ENCODE measurements around the gene MCUR1.
"Not testable (repeated sequence)": the region's sequence is repeated elsewhere in the genome, so short reads cannot be mapped to it uniquely, and the experiment has no call there.

The MCUR1 gene

DNA sequence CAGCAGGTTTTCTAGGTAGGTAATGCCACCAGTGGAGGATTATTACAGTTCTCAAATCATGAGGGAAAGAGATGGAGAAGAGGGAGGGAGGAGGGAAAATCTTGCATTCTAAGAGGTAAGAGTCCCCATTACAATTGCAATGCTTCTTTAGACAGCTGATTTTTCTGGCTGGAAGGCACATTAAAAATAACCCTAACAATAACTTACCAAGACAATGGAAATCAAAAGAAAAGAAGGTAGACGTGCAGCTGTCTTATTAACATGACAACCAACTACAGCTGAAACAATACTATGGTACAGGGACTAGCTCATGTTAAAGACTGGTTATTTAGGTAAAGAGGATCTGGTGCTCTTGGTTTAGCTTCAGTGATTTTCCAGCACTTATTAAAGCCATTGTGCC is 24.6 kb downstream of the MCUR1 start:
- no peak overlapping the region for H3K27ac ChIP-seq

GRCh38 chr6:13788820-13789219 is 25.5 kb downstream of the MCUR1 start:
- H3K27ac ChIP-seq: no peak overlapping the region
- no peak overlapping the region for H3K4me3 ChIP-seq

More for the DNA sequence above, 24.6 kb downstream of the MCUR1 start:
- H3K4me3 ChIP-seq: no peak overlapping the region

GRCh38 chr6:13787137-13787536 is 27.2 kb downstream of the MCUR1 start:
- H3K4me3 ChIP-seq: no peak overlapping the region
- peak overlapping the region in 13 of 21 experiments; percentile 3 to 71 (median 48) for H3K27ac ChIP-seq

GRCh38 chr6:13780162-13780561 is 34.2 kb downstream of the MCUR1 start:
- H3K4me3 ChIP-seq, H3K27ac ChIP-seq: not testable (repeated sequence)

- Histone ChIP-seq H3K4me3 (no peak overlapping the region), H3K27ac (no peak overlapping the region)
Measured at GRCh38 chr6:13778028-13778427, 36.3 kb downstream of the MCUR1 start.

GRCh38 chr6:13776602-13777001 is 37.8 kb downstream of the MCUR1 start:
- Histone ChIP-seq H3K4me3 (no peak overlapping the region), H3K27ac (no peak overlapping the region)

DNA sequence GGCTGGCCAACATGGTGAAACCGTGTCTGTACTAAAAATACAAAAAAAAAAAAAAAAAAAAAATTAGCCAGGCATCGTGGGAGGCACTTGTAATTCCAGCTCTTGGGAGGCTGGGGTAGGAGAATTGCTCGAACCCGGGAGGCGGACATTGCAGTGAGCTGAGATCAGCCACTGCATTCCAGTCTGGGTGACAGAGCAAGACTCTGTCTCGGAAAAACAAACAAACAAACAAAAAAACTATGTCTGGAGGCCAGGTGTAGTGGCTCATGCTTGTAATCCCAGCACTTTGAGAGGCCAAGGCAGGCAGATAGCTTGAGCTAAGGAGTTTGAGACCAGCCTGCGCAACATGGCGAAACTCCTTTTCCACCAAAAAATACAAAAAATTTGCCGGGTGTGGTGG is 38.9 kb downstream of the MCUR1 start:
- not testable (repeated sequence) for H3K27ac ChIP-seq, H3K4me3 ChIP-seq

- H3K27ac ChIP-seq, H3K4me3 ChIP-seq: not testable (repeated sequence)
Measured at GRCh38 chr6:13772358-13773030, 41.9 kb downstream of the MCUR1 start.

GRCh38 chr6:13769655-13770053 is 44.7 kb downstream of the MCUR1 start:
- H3K27ac ChIP-seq: no peak overlapping the region
- H3K4me3 ChIP-seq: no peak overlapping the region

- Histone ChIP-seq H3K4me3 (no peak overlapping the region), H3K27ac (no peak overlapping the region)
Measured at GRCh38 chr6:13769034-13769654, 45.2 kb downstream of the MCUR1 start.

DNA sequence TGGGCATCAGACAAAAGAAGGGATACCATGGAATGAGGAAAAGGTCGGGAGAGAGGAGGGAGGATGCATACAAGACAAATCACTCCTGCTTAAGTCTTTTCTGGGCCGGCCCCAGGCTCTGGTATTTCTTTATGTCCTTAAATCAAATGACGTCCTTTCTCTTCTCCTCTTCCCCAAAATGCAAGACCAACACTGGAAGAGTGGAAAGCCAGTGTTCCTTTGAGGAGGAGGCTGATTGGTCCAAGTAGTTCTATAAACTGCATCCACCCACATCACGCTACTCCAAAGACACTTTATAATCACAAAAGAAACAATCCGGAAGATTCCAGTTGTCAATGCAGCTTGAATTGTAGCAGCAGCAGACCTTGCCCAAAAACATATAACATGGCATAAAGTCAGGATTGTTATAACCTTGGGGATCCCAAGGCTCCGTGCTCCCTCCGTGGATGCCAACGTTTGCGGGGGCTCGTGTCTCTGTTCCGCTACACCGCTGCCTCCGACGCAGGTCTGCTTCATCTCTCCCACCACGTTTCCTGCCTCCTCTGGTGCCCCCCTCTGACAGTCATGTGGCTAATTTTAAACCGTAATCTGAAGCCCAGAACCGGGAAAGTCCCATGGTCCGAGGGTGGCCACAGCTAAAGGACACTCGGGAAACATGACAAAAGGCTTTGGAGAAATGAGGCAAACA is 47.1 kb downstream of the MCUR1 start:
- Histone ChIP-seq H3K4me3 (peak overlapping the region in 4 of 7 experiments; percentile 6 to 16 (median 11)), H3K27ac (peak overlapping the region in 13 of 21 experiments; percentile 0 to 76 (median 39))

DNA sequence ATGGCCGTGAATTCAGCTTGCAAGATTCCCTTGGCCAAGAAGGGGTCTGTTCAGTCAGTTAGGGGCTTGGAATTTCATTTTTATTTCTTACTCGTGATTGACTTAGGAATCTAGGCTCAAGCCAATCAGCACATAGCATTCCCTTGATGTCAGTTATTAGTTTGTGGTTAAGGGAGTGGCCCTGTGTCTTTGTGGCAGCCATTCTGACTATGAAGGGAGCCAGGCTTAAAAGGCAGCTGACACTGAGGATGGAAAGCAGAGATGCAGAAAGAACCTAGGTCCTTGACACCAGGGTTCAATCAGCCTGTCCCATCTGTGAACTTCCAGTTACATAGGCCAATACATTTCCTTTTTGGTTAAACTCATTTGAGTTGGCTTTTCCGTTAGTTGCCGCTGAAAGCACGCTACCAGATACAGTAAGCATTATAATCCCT is 48.1 kb downstream of the MCUR1 start:
- H3K4me3 ChIP-seq: no peak overlapping the region
- peak overlapping the region in 12 of 21 experiments; percentile 5 to 76 (median 52) for H3K27ac ChIP-seq

- Histone ChIP-seq H3K4me3 (no peak overlapping the region), H3K27ac (peak overlapping the region in 10 of 21 experiments; percentile 5 to 76 (median 61))
Measured at GRCh38 chr6:13765570-13765969, 48.8 kb downstream of the MCUR1 start.

- Histone ChIP-seq H3K4me3 (no peak overlapping the region), H3K27ac (peak overlapping the region in 3 of 21 experiments; percentile 15 to 76 (median 49))
Measured at GRCh38 chr6:13764996-13765395, 49.4 kb downstream of the MCUR1 start.

- Histone ChIP-seq H3K27ac (peak overlapping the region in 7 of 21 experiments; percentile 14 to 88 (median 33)), H3K4me3 (no peak overlapping the region)
Measured at GRCh38 chr6:13763740-13764381, 50.5 kb downstream of the MCUR1 start.

DNA sequence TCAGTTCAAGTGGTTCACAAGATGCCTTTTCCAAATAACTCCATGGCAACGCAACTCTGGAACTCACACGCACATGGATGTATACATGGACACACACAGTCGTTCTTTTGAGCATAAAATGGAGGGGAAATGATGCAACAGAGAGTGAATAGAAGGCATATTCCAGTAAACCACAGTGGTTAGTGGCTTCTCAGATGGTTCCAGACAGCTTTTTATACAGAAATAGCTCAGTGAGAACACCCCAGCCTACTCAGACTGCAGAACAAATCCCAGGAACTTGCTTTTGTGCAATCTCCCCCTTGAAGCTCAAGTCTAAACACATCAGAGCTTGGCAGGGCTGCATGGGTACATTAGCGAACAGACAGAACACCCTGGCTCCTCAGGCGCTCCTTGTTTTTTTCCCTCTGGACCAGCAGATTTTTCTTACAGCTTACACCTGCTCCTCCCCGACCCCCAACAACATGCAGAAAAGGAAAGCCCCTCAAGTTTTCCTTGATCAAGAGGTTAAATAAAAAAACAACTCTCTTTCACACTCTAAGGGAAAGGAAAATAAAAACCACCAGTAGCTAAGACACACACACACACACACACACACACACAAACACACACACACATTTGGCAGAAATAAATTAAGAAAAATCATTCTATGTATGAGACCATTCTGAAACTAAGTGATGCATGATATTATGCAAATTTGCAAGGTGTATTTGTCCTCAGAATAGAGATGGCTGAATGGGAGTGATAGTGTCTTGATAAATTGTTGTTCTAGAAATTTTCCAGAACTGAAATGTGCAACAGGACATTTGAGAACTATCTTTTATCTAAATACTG is 51.5 kb downstream of the MCUR1 start:
- Histone ChIP-seq H3K4me3 (no peak overlapping the region), H3K27ac (peak overlapping the region in 19 of 21 experiments; percentile 29 to 88 (median 78))

DNA sequence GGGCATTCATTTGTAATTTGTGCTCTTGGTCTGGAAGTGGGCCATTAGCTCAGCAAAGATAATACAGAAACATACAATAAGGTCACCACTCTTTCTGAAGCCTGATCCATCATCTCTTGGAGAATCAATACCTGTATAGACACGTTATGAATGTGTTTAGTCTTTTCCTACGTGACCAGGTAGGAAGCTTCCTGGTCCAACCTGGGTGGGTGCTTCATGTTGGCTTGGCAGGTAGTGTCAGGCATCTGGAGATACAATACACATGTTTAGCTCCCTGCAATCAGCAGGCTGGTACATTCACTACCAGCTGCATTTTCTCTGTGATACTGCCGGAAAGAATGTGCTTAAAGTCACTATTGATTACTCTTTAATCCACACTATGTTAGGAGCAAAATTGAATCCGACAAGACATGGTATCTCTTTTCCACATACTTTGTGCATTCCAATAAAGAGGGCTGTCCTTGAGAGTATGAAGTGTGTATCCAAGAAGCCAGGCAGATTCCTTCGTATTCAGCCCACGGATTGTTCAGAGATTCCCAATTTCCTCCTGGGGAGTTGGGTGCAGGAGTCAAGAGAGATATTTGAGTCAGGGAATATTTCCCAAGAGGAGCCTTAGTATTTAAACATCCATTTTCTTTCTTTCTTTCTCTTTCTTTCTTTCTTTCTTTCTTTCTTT is 52.9 kb downstream of the MCUR1 start:
- Histone ChIP-seq H3K27ac (peak overlapping the region in 19 of 21 experiments; percentile 14 to 88 (median 73)), H3K4me3 (peak overlapping the region in 1 of 7 experiments; percentile 11)
